Kidney epithelial cell (primary cell): Measurements from ENCODE around the gene MUC12. TPM values are rescaled to one million over a fixed set of nuclear protein-coding genes. Genes with fewer than 3 reads are reported as not detected.

Experiments used
- total RNA-seq: library from RNA; depleted of rRNA; stranded (reverse); fragments of >200 nt; gene quantifications from 2 replicates; pipeline ENCODE4 v1.2.3, GENCODE V29; 2015

Gene MUC12
- total RNA-seq, 1 donor from 2014 or later: 4.2 TPM

Other genes starting within 250 kb of the MUC12 start
- not detected in 2 replicates for gene EPO, start 249.1 kb upstream of the MUC12 start, total RNA-seq
- not detected in 2 replicates for gene ZAN, start 236.0 kb upstream of the MUC12 start, total RNA-seq
- gene EPHB4, start 142.0 kb upstream of the MUC12 start, total RNA-seq: 138 TPM in 2 replicates
- gene SLC12A9, start 116.9 kb upstream of the MUC12 start, total RNA-seq: 15.7 and 18.3 TPM in 2 replicates
- 113 and 114 TPM in 2 replicates for gene TRIP6, start 102.2 kb upstream of the MUC12 start, total RNA-seq
- gene SRRT, start 94.5 kb upstream of the MUC12 start, total RNA-seq: 65.9 and 67.9 TPM in 2 replicates
- 1.6 and 4.3 TPM in 2 replicates for gene UFSP1, start 79.8 kb upstream of the MUC12 start, total RNA-seq
- 1.3 and 6.4 TPM in 2 replicates for gene ACHE, start 73.7 kb upstream of the MUC12 start, total RNA-seq
- 0.17 and 0.34 TPM in 2 replicates for gene MUC3A, start 20.0 kb upstream of the MUC12 start, total RNA-seq
- not detected in 2 replicates for gene MUC17, start 50.5 kb downstream of the MUC12 start, total RNA-seq
- 15.8 and 16.7 TPM in 2 replicates for gene TRIM56, start 115.9 kb downstream of the MUC12 start, total RNA-seq
- 229 and 245 TPM in 2 replicates for gene SERPINE1, start 157.5 kb downstream of the MUC12 start, total RNA-seq
- 155 and 183 TPM in 2 replicates for gene AP1S1, start 184.9 kb downstream of the MUC12 start, total RNA-seq
- 17.5 and 17.8 TPM in 2 replicates for gene VGF, start 196.0 kb downstream of the MUC12 start, total RNA-seq
- not detected in 2 replicates for gene NAT16, start 210.7 kb downstream of the MUC12 start, total RNA-seq
- not detected in 2 replicates for gene MOGAT3, start 231.5 kb downstream of the MUC12 start, total RNA-seq
- 95.6 and 102 TPM in 2 replicates for gene PLOD3, start 248.0 kb downstream of the MUC12 start, total RNA-seq
- gene ZNHIT1, start 248.6 kb downstream of the MUC12 start, total RNA-seq: 90.2 and 109 TPM in 2 replicates